NCI-H1417 (cell line): ENCODE data around the gene KIDINS220.
A peak's percentile ranks its signal among the peaks of the same experiment; 100 is the strongest.

ENCODE experiments used
- DNase-seq, 3 experiments: peaks; one replicate each; lab custom pipeline; 2025; lab: John Stamatoyannopoulos, UW

Gene KIDINS220

GRCh38 chr2:8851811-8852560, 14.6 kb upstream of the KIDINS220 start:
- DNase-seq, result no peak

DNA sequence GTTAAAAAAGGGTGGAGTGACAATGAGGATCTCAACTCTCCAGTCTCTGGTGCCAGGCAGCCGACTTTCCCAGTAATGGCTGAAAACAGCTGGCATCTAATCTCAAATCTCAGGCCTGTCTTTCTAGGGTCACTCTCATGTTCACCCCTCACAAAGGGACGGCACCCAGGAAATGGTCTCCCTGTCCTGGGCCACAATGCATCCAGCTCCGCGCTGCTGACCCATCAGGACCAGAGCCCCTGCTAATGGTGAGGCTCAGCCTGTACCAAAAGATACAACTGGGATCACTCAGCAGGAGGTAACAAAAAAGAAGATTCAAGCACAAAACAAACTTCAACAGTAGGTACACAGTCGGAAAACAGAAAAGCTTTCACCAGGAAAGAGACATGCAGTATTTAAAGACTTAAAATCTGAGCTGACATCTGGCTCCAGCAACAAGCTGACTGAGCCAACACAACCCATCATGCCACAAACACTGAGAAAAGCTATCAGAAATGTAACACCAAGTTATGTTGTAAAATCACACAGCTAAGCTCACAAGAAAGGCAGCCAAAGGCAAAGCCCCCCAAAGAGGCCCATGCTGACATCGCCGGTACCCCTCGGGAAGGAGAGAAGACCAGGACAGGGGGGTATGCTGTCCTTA, 13.6 kb upstream of the KIDINS220 start:
- DNase-seq, result no peak

DNA sequence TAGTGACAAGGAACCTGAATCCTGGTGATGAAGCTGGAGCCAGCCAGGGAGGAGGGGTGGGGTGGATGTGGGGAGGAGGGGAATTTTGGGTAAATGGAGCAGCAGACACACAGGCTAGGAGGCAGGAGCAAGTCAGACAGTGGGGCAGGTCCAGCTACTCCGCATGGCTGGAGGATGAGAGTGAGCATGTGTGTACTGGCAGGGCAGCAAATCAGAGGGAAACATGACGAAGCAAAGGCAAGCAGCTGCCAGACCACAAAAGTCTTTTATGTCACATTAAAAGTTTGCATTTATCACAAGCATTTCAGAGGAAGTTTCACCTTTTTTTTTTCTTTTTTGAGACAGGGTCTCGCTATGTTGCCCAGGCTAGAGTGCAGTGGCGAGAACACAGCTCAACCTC, 11.9 kb upstream of the KIDINS220 start:
- DNase-seq, result no peak

- DNase-seq, result no peak
Observed at GRCh38 chr2:8848328-8849100, 11.1 kb upstream of the KIDINS220 start.

DNA sequence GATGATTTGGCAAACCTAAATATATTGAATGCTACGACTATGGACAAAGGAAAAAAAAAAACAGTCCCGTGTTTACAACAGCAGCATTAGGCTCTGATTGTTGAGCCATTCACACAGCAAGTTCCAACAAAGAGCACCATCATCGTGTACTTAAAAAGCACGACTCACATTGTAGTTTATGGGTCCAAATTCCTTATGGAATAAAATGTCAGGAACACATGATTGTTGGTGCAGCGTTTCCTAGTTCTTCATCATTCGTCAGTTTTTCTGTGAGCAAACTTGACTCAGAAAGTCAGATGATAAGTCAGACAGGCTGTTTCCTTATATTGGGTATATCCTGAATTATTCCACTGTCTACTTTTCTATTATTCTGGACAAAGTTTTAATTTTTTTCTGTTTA, 10.0 kb upstream of the KIDINS220 start:
- DNase-seq, result no peak

- no peak for DNase-seq
Observed at GRCh38 chr2:8841932-8842331, 4.5 kb upstream of the KIDINS220 start.

- peak in 1 of 3 experiments; percentile 23 for DNase-seq
Observed at GRCh38 chr2:8840475-8841091, 3.2 kb upstream of the KIDINS220 start.

GRCh38 chr2:8839189-8839965, 2.0 kb upstream of the KIDINS220 start:
- DNase-seq, result no peak

GRCh38 chr2:8837795-8838140, 355 bp upstream of the KIDINS220 start:
- no peak for DNase-seq

DNA sequence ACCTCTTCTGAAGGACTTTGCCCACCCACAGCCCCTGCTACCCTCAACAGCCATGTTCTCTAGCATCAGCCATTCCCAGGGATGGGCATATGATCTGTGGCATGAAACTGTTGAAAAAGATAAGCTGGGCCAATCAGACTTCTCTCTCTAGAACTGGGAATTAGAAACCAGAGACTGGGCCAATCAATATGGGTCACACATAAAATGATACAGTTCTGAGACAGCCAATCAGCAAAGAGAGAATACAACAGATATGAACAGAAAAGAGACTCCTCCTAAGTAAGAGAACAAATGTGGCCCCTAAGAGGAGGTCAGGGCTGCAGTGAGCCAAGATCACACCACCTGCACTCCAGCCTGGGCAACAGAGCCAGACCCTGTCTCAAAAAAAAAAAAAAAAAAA, 2.1 kb downstream of the KIDINS220 start:
- no peak for DNase-seq

DNA sequence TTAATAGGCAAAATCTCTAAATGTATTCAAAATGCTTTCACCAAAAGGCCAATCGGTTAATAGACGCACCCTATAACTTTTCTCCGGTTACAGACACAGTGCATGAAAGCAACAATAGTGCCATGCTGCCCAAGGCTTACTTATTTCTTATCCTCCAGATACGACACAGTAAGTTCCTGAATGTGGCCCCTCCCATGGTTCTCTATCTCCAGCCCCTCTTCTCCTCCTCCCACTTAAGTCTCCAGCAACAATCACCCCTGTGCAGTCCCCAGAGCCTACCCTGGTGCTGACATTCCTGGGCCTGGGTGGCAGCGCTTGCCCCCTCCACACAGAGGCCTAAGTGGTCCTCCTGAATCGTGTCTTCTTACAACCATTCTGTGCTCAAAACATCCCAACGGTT, 3.6 kb downstream of the KIDINS220 start:
- no peak for DNase-seq

- no peak for DNase-seq
Observed at GRCh38 chr2:8831516-8831915, 5.9 kb downstream of the KIDINS220 start.

DNA sequence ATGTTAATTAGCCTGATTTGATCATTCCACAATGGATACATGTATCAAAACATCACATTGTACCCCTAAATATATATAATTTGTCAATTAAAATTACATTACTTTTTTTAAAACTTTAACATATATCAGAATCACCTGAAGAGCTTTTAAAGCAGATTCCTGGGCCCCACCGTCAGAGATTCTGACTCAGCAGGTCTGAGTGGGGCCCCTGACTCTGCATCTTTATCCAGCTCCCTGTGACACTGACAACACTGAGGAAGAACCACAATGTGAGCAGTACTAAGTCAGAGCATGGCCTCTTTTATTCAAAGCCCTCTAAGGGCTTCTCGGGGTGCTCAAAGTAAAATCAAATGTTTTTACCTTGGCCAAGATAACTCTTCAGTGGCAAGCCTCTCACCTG, 9.7 kb downstream of the KIDINS220 start:
- no peak for DNase-seq

DNA sequence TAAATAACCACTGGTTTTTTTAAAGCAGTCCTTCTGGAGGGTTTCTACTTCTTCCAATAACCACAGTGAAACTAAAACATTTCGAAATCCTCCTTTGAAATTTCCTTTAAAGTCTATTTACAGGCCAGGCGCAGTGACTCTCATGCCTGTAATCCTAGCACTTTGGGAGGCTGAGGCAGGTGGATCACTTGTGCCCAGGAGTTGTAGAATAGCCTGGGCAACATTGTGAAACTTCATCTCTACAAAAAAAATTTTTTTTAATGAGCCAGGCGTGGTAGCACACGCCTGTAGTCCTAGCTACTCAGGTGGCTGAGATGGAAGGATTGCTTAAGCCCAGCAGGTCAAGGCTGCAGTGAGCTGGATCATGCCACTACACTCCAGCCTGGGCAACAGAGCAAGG, 15.2 kb downstream of the KIDINS220 start:
- DNase-seq, result no peak

DNA sequence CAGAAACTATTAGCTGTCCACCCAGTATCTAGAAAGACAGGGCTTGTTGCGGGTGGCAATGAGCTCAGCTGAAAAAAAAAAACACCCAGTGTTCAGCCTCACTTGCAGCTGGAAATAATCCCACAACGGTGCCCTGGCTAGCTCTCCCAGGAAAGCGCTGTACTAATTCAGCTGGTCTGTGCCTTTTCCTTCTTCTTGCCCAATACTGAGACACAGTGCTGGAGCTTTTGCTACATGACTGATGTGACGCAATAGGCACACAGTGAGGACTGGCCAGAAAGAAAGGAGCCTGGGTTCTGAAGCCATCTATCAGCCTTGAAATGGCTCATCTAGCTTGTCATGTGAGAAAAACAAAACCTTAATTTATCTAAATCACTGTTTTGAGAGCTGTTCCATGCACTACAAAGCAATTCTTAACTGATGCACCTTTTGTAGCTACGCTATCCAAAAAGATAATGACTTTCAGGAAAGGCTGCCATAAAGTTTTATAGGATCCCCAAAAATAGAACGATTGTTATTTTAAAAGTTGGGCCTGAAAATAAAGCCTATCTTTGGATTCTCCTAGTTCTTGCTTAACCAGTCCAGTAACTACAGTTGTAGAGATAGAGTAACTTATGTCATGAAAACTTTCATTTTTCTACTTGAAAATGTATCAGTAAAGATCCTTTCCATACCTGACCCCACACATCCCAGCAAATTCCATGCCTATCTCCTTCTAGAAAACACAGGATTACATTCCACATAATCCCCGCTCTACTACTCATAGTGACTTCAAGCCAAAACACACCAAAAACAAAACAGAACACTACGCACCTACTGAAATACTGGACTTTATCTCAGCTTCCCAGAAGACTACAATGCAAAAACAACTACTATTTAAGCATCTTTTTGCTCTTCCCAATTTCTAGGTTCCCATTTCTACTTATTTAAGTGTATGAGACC, 15.9 kb downstream of the KIDINS220 start:
- peak in 1 of 3 experiments; percentile 13 for DNase-seq

GRCh38 chr2:8819948-8820347, 17.5 kb downstream of the KIDINS220 start:
- no peak for DNase-seq

DNA sequence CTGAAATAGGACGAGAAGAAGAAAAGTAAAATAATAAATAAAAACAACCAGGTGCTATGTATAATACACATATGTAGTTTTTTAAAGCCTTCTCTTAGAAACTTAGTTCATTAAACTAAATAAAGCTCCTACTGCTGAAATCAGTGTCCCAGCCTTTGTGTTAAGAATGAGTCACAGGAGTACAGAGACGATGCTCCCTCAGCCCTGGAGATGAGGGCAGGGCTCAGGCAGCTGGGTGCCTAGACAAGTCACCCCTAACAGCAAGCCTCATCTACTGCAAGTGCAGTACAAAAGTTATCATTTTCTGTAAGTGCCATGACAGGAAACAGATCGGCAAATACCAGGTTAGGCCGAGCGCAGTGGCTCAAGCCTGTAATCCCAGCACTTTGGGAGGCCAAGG, 18.2 kb downstream of the KIDINS220 start:
- no peak for DNase-seq

- no peak for DNase-seq
Observed at GRCh38 chr2:8817221-8817620, 20.2 kb downstream of the KIDINS220 start.

- DNase-seq, result no peak
Observed at GRCh38 chr2:8806885-8807704, 30.3 kb downstream of the KIDINS220 start.
